Activated T-cell treated with anti-CD3 and anti-CD28 coated beads, Interleukin-2, amount 50 U/mL, for 4 hours (primary cell): Measurements from ENCODE around the gene HOXA1. TPM values are rescaled to one million over a fixed set of nuclear protein-coding genes. Genes with fewer than 3 reads are reported as not detected.

ENCODE experiments used
- ATAC-seq, 2 donors: fragments of 200-7000 bp; cut with Tn5 transposase; one replicate each; pipeline ENCODE4 v1.10.0; 2021
- DNase-seq: peaks from one replicate; pipeline ENCODE4 v3.0.0-alpha.2; 2020
- H3K27me3 Mint-ChIP-seq: one replicate; pipeline ENCODE4 v1.8.0; 2021; ENCODE audit warnings: low read depth, mixed read lengths
- H3K36me3 Mint-ChIP-seq: one replicate; pipeline ENCODE4 v1.8.0; 2022; ENCODE audit warnings: mixed read lengths; ENCODE audit not compliant: insufficient read depth
- H3K4me1 Mint-ChIP-seq: one replicate; pipeline ENCODE4 v1.8.0; 2021; ENCODE audit warnings: low read depth, mixed read lengths
- H3K4me3 Mint-ChIP-seq: one replicate; pipeline ENCODE4 v1.8.0; 2021; ENCODE audit warnings: mild to moderate bottlenecking, moderate library complexity, mixed read lengths
- H3K9me3 Mint-ChIP-seq: one replicate; pipeline ENCODE4 v1.8.0; 2021; ENCODE audit warnings: mixed read lengths
- total RNA-seq, 3 donors: library from RNA; stranded (reverse); gene quantifications; one replicate each; pipeline ENCODE4 v1.2.1, GENCODE V29; 2021

The HOXA1 gene
- total RNA-seq, 3 donors from 2014 or later = 0.11 to 0.33 (median 0.28) TPM

- H3K27me3 Mint-ChIP-seq = peaks cover 11% of the 10 kb centered on the region
- no peaks in the 10 kb centered on the region for H3K9me3 Mint-ChIP-seq
- DNase-seq (no peak), ATAC-seq (no peak)
- no peaks in the 10 kb centered on the region for H3K4me1 Mint-ChIP-seq
- H3K36me3 Mint-ChIP-seq = no peaks in the 10 kb centered on the region
- H3K4me3 Mint-ChIP-seq = no peak overlapping the region
Measured at GRCh38 chr7:27080844-27081436, 14.9 kb downstream of the HOXA1 start.

- H3K4me3 Mint-ChIP-seq = no peak overlapping the region
- no peak for DNase-seq
- no peaks in the 10 kb centered on the region for H3K9me3 Mint-ChIP-seq
- no peak for ATAC-seq
- H3K4me1 Mint-ChIP-seq = no peaks in the 10 kb centered on the region
- H3K27me3 Mint-ChIP-seq = peaks cover 13% of the 10 kb centered on the region
- no peaks in the 10 kb centered on the region for H3K36me3 Mint-ChIP-seq
Measured at GRCh38 chr7:27079234-27079975, 16.4 kb downstream of the HOXA1 start.

- no peaks in the 10 kb centered on the region for H3K9me3 Mint-ChIP-seq
- ATAC-seq = no peak
- peaks cover 9% of the 10 kb centered on the region for H3K27me3 Mint-ChIP-seq
- no peak overlapping the region for H3K4me3 Mint-ChIP-seq
- no peaks in the 10 kb centered on the region for H3K4me1 Mint-ChIP-seq
- no peaks in the 10 kb centered on the region for H3K36me3 Mint-ChIP-seq
- no peak for DNase-seq
Measured at GRCh38 chr7:27078616-27079233, 17.1 kb downstream of the HOXA1 start.

- Mint-ChIP-seq H3K4me3 (no peak overlapping the region), H3K27me3 (peaks cover 15% of the 10 kb centered on the region), H3K36me3 (no peaks in the 10 kb centered on the region), H3K4me1 (no peaks in the 10 kb centered on the region), H3K9me3 (no peaks in the 10 kb centered on the region)
- ATAC-seq = no peak
- no peak for DNase-seq
Measured at GRCh38 chr7:27073076-27073475, 22.7 kb downstream of the HOXA1 start.

- no peaks in the 10 kb centered on the region for H3K36me3 Mint-ChIP-seq
- no peaks in the 10 kb centered on the region for H3K9me3 Mint-ChIP-seq
- peaks cover 21% of the 10 kb centered on the region for H3K27me3 Mint-ChIP-seq
Measured at GRCh38 chr7:27071622-27072390, 24.0 kb downstream of the HOXA1 start.

GRCh38 chr7:27068259-27068658 is 27.5 kb downstream of the HOXA1 start:
- DNase-seq = no peak
- no peaks in the 10 kb centered on the region for H3K4me1 Mint-ChIP-seq

More at GRCh38 chr7:27071622-27072390, 24.0 kb downstream of the HOXA1 start:
- ATAC-seq (no peak), DNase-seq (no peak)
- Mint-ChIP-seq H3K4me1 (no peaks in the 10 kb centered on the region), H3K4me3 (no peak overlapping the region)

GRCh38 chr7:27066148-27066547 is 29.7 kb downstream of the HOXA1 start:
- no peaks in the 10 kb centered on the region for H3K4me1 Mint-ChIP-seq

More at GRCh38 chr7:27068259-27068658, 27.5 kb downstream of the HOXA1 start:
- Mint-ChIP-seq H3K36me3 (no peaks in the 10 kb centered on the region), H3K27me3 (peaks cover 17% of the 10 kb centered on the region), H3K9me3 (no peaks in the 10 kb centered on the region), H3K4me3 (no peak overlapping the region)
- ATAC-seq = no peak

GRCh38 chr7:27065709-27066108 is 30.1 kb downstream of the HOXA1 start:
- H3K4me1 Mint-ChIP-seq = no peaks in the 10 kb centered on the region
- H3K36me3 Mint-ChIP-seq = no peaks in the 10 kb centered on the region
- H3K4me3 Mint-ChIP-seq = no peak overlapping the region
- DNase-seq (no peak), ATAC-seq (no peak)
- no peaks in the 10 kb centered on the region for H3K9me3 Mint-ChIP-seq
- H3K27me3 Mint-ChIP-seq = peaks cover 16% of the 10 kb centered on the region

More at GRCh38 chr7:27066148-27066547, 29.7 kb downstream of the HOXA1 start:
- H3K27me3 Mint-ChIP-seq = peaks cover 14% of the 10 kb centered on the region
- H3K9me3 Mint-ChIP-seq = no peaks in the 10 kb centered on the region
- no peaks in the 10 kb centered on the region for H3K36me3 Mint-ChIP-seq
- ATAC-seq = no peak
- H3K4me3 Mint-ChIP-seq = no peak overlapping the region
- DNase-seq = no peak

GRCh38 chr7:27064661-27065060 is 31.1 kb downstream of the HOXA1 start:
- ATAC-seq (no peak), DNase-seq (no peak)
- H3K9me3 Mint-ChIP-seq = no peaks in the 10 kb centered on the region
- no peaks in the 10 kb centered on the region for H3K36me3 Mint-ChIP-seq
- no peak overlapping the region for H3K4me3 Mint-ChIP-seq
- no peaks in the 10 kb centered on the region for H3K4me1 Mint-ChIP-seq
- peaks cover 21% of the 10 kb centered on the region for H3K27me3 Mint-ChIP-seq

GRCh38 chr7:27064159-27064558 is 31.6 kb downstream of the HOXA1 start:
- no peaks in the 10 kb centered on the region for H3K4me1 Mint-ChIP-seq
- no peaks in the 10 kb centered on the region for H3K9me3 Mint-ChIP-seq

GRCh38 chr7:27062946-27063345 is 32.9 kb downstream of the HOXA1 start:
- DNase-seq = no peak
- no peaks in the 10 kb centered on the region for H3K4me1 Mint-ChIP-seq
- no peak for ATAC-seq
- H3K4me3 Mint-ChIP-seq = no peak overlapping the region
- H3K9me3 Mint-ChIP-seq = no peaks in the 10 kb centered on the region
- H3K27me3 Mint-ChIP-seq = peaks cover 25% of the 10 kb centered on the region
- H3K36me3 Mint-ChIP-seq = no peaks in the 10 kb centered on the region

More at GRCh38 chr7:27064159-27064558, 31.6 kb downstream of the HOXA1 start:
- Mint-ChIP-seq H3K4me3 (no peak overlapping the region), H3K36me3 (no peaks in the 10 kb centered on the region), H3K27me3 (peaks cover 21% of the 10 kb centered on the region)
- ATAC-seq = no peak
- no peak for DNase-seq

GRCh38 chr7:27053153-27053552 is 42.6 kb downstream of the HOXA1 start:
- ATAC-seq (no peak), DNase-seq (no peak)
- Mint-ChIP-seq H3K36me3 (no peaks in the 10 kb centered on the region), H3K4me3 (no peak overlapping the region), H3K9me3 (no peaks in the 10 kb centered on the region), H3K27me3 (peaks cover 6% of the 10 kb centered on the region), H3K4me1 (no peaks in the 10 kb centered on the region)

- no peaks in the 10 kb centered on the region for H3K4me1 Mint-ChIP-seq
Measured at GRCh38 chr7:27051451-27051850, 44.3 kb downstream of the HOXA1 start.

GRCh38 chr7:27048438-27048837 is 47.4 kb downstream of the HOXA1 start:
- DNase-seq = no peak
- Mint-ChIP-seq H3K4me3 (no peak overlapping the region), H3K36me3 (no peaks in the 10 kb centered on the region), H3K27me3 (peaks cover 2% of the 10 kb centered on the region), H3K4me1 (no peaks in the 10 kb centered on the region), H3K9me3 (no peaks in the 10 kb centered on the region)
- ATAC-seq = no peak

More at GRCh38 chr7:27051451-27051850, 44.3 kb downstream of the HOXA1 start:
- DNase-seq (no peak), ATAC-seq (no peak)
- Mint-ChIP-seq H3K36me3 (no peaks in the 10 kb centered on the region), H3K4me3 (no peak overlapping the region), H3K27me3 (peaks cover 5% of the 10 kb centered on the region), H3K9me3 (no peaks in the 10 kb centered on the region)
